HG02759 (cell line): ENCODE results near the gene INS.

Experiments used
- ATAC-seq: cut with Tn5 transposase; IDR thresholded peaks from one replicate; pipeline ENCODE4 v1.9.1; 2021; ENCODE audit warnings: mild to moderate bottlenecking, moderate library complexity; ENCODE audit not compliant: unreplicated experiment

INS gene

DNA sequence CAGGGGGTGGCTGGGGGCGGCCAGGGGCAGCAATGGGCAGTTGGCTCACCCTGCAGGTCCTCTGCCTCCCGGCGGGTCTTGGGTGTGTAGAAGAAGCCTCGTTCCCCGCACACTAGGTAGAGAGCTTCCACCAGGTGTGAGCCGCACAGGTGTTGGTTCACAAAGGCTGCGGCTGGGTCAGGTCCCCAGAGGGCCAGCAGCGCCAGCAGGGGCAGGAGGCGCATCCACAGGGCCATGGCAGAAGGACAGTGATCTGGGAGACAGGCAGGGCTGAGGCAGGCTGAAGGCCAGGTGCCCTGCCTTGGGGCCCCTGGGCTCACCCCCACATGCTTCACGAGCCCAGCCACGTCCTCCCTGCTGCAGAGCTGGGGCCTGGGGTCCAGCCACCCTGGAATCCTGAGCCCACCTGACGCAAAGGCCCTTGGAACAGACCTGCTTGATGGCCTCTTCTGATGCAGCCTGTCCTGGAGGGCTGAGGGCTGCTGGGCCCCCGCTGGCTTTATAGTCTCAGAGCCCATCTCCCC lies at the start of gene INS:
INS (minus strand) TSS at position 474 of the 524 bp plus-strand sequence; CDS start at position 236, 238 bp downstream.
- no peak for ATAC-seq

DNA sequence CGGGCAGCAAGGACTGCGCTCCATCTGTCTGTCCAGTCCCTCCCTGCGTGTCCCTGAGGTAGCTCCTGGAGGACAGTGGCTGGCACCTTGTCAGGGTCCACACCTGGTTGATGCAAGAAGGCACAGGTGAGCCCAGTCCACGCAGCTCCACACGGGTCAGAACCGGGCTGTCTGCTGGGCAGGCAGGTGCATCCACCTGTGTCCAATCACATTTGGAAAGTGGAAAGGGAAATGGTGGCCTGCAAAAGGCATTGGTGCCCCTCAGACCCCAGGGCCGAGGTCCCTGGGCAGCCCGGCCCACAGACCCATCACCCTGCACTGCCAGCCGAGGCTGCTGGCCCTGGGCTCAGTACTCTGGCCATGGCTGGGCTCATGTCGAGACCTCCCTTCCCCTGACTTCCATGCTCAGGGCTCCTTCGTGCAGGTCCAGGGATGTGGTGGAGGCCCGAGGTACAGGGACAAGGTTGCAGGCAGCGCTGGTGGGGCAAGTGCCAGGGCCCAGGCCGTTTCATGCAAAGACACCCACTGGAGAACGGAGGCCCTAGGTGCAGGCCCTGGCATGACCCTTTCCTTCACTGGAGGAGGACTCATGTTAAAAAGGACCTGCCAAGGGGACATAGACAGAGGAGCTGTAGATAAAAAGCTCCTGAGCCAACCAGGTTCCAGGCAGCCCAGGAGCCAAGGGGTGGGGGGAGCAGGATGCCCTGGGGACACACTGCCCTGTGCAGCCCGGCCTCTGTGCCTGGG lies 49.5 kb upstream of the INS start:
- ATAC-seq: no peak

DNA sequence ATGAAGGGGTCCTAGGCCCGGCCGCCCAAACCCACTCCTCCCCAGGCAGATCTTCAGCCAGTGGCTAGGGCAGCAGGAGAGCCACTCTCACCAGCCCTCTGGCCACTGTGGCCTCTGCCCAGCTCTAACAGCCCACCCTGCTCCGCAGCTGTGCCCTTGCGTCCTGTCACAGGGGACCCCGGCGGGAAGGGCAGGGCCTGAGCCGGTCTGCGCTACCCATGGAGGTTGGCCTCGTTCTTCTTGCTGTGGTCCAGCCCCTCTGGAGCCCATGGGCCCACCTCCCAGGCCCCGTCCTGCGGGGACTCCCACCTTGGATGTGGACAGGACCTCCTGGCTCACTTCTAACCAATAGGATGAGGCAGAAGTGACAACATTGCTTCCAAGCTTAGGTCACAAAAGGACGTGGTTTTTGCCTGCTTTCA lies 48.9 kb upstream of the INS start:
- ATAC-seq: no peak

DNA sequence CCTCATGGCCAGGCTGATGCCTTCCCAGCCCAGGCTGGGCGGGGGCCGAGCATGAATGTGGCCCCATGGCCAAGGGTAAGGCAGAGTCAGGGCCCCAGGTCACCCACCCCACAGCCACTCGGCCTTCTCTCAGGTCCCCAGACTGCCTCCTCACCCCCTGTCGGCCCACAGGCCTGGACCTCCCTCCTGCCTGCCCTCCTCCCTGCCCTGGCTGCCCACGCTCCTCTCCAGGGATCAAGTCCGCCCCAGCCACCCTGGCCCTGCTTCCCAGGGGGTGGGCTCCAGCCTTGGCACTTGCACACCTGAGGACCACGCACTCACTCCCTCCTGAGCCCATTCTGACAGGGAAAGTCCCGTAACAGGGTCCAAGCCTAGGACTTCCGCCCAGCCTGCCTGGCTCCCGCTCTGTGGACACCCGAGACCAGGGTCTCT lies 48.4 kb upstream of the INS start:
- no peak for ATAC-seq

DNA sequence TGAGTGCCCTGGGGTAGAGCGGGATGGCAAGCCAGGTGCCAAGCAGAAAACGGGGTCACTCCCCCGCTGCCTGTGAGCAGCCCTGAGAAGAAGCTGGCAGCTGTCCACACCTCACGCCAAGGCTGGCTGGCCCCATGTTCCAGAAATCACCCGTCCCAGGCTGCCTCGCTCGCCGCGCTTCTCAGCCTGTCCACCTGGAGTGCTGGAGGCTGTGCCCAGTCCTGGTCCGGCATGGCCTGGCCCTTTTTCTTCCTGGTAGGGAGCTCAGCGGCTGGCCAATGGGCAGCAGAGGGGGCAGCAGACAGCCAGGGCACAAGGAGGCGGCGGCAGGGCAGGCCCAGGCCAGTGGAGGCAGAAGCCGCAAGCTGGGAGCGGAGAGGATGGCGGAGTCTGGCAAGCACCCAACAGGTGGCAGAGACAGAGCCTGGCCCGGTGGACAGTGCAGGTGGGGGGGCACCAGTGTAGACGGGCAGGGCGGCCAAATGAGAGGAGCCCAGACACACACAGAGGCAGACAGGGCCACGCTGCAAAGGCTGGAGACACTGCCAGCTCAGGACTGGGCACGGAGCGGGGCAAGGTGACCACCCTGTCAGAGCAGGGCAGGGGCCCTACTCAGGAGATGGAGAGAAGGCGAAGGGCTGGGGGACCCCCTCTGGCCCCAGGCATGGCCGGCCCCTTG lies 47.8 kb upstream of the INS start:
- ATAC-seq: no peak

DNA sequence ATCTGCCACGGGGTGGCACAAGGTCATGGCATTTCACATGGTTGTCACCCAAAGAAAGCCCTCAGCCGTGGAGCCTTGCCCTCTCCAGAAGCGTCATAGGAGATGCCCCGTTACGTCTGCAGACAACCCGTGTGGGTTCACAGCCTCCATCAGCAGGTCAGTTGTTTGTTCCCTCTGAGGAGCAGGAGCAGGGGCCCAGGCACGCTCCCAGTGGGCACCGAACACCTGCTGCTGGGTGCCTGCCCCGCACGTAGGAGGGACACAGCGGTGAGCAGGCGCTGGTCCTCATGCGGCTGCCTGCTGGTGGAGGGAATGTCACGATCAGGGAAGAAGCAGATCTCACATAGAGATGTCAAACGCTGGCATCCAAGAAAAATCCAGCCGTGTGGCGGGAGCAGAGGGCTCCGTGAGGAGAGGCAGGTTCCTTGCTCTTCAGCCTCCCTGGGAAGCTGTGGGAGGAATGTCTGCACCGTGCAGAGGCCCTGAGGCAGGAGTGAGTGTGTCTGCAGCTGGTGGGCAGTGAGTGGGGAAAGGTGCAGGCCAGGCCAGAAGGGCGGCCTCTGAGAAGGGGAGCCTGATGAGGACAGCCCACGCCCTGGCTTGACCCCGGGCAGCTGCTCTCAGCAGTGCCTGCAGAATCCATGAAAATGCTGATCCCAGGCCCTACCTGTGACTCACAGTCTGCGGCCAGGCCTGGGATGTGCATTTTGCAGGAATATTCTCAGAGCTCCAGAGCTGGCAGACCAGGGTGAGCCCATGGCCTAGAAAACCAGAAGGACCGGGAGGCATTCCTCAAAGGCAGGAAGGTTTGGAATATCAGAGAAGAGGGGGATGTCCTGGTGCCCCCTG lies 47.0 kb upstream of the INS start:
- ATAC-seq: no peak

DNA sequence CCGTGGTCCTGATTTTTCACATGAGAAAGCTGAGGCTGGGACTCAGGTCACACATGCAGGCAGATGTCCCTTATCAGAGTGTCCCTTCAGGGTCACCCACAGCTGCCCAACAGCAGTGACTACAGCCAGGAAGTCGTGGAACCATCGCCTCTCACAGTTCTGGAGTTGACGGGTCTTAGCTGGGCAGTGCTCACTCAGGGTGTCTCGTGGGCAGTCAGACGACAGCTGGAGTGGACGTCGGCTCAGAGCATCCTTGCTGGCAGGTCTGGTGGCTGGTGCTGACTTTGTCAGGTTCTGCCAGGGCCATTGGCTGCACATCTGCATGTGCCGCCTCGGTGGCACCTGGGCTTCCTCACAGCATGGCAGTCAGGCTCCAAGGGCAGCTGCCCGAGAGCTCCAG lies 46.2 kb upstream of the INS start:
- ATAC-seq: no peak

DNA sequence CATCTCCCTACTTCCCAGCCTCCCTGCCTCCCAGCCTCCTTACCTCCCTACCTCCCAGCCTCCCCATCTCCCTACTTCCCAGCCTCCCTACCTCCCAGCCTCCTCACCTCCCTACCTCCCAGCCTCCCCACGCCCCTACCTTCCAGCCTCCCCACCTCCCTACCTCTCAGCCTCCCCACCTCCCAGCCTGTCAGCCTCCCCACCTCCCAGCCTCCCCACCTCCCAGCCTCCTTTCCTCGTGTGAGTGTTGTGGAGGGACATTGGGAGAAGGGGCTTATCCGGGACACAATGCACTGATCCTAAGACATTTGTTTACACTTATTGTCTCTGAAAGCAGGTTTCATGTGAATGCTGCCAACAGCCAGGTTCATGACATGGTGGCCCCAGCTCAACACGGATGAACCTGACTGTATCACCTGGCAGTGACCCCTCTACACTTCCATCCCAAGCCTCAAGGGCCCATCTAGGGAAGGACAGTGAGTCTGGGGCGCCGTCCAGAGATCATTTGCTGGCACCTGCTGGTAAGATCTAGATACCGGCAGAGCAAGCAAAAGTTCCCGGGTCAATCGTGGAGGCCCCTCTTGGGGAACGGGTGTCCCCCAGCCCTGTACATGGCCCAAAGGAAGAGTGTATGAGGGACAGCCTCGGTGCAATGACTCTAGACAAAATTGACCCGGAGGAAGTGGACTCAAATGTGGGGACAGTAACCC lies 45.1 kb upstream of the INS start:
- ATAC-seq: no peak

DNA sequence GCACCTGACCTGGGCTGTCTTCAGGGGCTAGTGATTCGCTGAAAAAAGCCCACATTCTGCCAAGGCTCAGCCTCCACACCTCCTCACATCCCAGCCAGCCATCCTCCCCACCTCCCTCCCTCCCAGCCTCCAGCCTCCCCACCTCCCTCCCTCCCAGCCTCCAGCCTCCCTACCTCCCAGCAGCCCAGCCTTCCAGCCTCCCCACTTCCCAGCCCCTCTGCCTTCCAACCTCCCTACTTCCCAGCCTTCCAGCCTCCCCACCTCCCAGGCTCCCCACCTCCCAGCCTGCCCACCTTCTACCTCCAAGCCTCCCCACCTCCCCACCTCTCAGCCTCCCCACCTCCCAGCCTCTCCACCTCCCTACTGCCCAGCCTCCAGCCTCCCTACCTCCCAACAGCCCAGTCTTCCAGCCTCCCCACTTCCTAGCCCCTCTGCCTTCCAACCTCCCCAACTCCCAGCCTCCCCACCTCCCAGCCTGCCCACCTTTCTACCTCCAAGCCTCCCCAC lies 44.3 kb upstream of the INS start:
- no peak for ATAC-seq

DNA sequence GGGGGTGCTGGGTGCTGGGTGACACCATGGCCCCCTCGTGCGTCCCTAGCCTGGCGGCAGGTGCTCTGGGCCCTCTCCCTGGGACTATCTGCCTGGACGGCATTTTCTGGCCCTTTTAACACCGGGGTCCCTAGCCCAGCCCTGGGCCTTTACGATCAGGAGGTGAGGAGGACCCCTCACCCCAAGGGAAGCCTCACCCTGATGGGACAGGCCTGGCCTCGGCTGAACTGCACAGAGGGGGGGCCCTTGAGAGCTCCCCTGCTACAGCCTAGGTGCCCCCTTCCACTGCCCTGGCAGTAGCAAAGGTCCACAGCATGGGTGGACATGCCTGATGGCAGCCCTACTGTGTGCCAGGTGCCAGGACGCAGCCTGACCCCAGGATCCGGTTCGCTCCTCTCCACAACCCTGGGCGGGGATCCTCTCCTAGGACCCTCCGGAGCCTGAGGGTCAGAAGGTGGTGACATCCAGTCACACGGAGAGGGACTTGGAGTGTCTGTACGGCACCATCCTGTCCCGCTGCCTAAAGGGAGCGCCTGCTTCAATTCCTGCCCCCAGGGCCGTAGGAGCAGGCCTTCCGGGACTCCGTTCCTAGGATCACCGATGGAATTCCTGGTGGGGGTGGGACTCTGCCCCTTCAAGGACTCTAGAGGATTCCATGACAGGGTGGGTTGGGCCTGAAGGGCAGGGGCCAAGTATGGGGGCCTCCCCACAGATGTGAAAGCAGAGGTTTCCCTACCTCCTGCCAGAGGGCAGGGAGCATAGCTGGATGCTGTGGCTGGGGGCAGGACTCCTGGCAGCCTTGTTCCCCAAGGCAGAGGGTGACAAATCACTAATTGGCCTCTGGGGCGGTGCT lies 43.6 kb upstream of the INS start:
- no peak for ATAC-seq

DNA sequence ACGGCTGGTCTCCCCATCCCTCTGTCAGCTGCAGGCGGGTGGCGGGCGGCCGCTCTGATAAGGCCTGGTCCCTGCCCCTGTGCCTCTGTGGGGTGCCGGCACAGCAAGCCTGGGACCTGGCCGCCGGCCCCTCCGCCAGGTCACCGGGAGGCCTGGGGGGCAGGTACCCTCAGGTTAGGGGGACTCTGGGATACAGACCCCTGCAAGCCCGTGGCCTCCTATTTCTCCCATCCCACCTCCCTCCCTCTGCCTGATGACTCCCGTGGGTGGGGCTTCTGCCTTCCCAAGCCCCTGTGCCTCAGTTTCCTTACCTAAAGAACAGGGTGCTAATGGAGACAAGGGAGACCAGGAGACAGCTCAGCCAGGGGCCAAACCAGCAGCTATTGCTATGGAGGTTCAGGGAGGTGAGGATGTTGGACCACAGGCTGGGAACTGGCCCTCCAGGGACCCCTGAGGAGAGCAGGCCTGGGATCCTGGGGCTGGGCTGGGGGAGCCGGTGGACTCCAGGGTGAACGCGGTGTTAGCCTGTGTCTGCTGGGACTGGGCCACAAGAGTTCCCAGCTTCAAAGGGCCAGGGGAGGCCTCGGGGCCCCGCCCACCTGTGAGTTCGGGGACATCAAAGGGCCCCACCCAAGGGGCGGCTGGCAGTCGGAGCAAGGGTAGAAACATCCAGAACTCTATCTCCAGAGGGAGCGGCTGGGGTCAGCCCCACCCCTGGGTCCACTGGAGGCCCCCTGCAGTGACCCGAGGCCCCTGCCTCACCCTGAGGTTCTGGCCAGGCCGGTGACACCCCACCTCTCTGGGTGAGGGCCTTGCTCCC lies 42.6 kb upstream of the INS start:
- no peak for ATAC-seq

DNA sequence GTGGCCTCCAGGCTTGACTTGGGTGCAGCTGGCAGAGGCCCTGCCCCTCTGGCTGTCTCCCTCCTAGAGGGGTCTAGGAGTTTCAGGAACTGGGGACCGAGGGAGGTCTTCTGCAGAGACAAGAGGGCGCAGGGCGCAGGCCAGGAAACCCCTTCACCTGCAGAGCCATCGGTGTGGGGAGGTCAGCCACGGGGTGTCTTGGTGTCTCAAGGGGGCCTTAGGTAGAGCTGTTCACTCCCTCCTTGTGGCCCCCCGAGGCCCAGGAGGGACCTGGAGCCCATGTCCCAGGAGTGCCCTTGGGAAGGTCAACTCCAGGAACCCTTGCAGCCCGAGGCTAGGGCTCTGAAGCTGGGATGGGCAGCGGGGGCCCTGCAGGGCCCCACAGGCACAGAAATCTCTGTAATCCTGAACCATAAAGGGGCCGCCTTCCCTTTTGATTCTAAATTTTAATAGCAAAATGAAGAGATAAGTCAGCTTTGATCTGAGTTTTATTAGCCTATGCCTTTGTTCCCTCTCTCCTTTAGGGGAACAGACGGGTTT lies 42.0 kb upstream of the INS start:
- ATAC-seq: no peak

DNA sequence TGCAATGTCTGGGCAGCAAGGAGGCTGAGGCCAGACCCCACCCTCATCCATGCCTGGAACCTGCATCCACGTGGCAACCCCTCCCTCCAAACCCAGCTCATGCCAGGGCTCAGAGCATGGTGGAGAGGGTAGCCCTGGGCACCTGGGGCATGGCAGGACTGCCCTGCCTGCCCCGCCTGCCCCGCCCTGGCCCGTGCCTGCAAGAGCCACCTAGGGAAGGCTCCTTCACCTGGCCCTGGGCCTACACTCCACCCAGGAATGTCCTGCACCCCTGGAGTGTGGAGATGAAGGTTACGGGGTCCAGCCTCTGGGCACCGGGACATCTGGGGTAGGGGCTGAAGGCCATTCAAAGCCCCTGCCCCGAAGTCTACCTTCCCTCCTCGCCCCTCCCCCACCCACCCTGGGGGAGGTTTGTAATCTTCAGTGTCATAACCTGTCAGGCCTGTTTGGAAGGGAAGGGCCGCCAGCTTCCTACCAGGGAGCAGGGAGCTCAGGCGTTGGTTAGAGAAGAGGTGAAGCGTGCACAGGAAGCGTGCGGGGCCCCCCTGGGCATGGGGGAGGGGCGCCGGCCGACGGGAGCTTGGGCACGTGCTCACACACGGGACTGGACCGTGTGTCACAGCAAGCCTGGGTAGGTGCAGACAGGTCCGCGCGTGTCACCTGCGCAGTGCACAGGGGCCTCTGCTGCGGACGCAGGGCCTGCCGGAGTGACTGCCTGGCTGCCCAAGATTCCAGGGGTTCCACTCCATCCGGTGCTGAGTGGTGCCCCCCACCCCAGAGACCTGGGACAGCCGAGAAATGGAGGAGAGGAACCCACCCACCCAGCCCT lies 41.3 kb upstream of the INS start:
- no peak for ATAC-seq

DNA sequence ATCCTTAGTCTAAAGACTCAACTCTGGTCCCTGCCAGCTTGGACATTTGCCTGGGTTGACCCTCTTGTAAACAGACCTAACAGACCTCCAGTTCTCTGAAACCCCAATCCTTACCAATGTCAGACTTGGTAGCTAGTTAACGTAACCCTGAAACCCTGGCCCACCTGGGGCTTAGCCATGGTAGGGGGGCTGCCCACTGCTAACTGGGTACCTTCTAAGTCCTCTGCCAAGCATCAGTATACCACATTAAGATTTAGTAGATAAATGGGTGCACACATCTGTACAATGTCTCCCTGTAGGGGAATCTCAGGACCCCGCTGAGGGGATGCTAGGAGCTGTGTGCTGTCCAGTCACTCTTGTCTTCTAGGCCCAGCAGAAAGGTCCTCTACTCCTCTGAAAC lies 40.5 kb upstream of the INS start:
- ATAC-seq: no peak

DNA sequence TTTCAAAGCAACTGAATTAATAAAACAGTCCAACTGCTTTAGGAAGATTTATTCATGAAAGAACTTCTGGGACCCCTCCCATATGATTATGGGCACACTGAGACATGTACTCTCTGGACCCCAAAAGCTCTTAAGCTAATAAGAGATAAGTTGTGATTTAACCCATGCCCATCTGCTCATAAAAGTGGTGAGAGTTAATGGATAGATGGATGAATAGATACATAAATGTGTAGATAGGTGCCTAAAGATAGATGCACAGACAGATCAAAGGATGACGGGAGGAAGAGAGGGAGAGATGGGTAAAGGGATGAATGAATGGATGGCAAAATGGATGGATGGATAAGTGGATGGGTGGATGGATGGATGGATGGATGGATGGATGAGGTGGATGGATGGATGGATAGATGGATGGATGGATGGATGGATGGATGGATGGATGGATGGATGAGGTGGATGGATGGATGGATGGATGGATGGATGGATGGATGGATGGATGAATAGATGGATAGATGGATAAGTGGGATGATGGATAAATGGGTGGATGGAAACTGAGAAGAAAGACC lies 40.0 kb upstream of the INS start:
- no peak for ATAC-seq

DNA sequence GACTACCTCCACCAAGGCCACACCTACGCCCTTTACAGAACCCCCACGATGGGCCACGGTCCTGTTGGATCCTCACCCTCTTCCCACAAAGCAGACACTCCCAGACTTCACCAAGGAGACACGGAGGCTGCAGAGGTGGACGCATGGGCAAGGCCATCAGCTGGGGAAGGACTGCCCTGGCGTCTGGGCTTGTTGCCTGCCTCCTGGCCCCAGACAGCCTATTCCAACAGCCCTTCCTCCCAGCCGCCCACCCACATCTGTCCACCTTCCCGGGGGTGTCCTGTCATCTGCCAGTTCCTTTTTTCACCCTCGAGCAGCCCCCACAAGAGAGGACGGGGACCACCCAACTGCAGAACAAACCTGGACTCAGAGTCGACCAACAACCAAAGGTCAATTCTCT lies 39.5 kb upstream of the INS start:
- no peak for ATAC-seq
